ENCODE results near the gene EZH2. TPM values are rescaled to one million over a fixed set of nuclear protein-coding genes. Genes with fewer than 3 reads are reported as not detected.

Gene EZH2
- total and polyA plus RNA-seq, 4 donors = 2.0 to 21.3 (median 2.5) TPM

DNA sequence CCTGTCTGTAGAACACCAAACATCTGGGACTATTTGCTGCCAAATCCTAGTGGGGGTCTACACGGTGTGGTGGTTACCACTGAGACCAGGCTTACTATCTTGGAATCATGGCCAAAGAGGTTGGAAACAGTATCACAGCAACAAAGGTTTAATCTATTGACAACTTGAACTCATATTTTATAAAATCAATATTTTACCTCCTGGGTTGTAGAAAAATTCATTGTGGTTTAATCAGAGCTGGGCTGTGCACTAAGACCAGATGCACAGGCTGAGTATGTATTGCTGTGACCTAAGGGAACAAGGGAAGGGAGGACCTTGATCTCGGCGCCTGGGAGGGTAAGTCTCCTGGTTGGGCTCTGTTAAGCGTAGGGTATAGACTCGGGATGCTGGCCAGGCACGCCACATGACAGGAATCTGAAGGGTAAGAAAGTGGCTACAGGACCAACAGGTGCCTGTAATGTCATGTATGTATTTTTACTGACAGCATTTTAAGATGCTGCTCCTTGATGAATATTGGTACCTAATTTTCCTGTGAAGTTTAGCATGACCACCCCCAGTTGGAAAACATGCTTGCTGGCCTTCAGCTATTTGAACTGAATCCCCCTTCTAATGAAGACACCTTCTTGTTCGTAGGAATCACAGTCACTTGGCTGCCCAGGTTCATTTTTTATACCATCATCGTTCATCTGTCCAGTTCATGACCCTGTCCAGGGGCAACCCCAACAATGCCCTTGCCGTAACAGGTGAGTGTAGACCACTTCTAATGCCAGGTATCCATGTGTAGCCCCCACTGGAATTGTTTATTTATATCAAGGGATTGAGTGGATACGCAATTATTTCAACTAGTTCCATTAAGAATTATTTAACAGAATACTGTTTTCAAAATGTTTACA lies 79.5 kb downstream of the EZH2 start:
- Histone ChIP-seq H3K4me3 (ENCODE audit: low read depth in 1 of 3, low read length in 3 of 3) (no peak overlapping the region), H3K27me3 (ENCODE audit: control insufficient read depth in 4 of 4, insufficient read depth in 4 of 4, low read length in 3 of 4) (no peaks in the 10 kb centered on the region), H3K9ac (ENCODE audit: low read depth in 1 of 2, low read length in 2 of 2) (no peak overlapping the region), H3K36me3 (ENCODE audit: control insufficient read depth in 4 of 4, insufficient read depth in 3 of 4, low read depth in 1 of 4, low read length in 3 of 4) (peaks cover 14 to 30% (median 18%) of the 10 kb centered on the region in 4 donors), H3K27ac (ENCODE audit: low read depth in 1 of 2, low read length in 2 of 2) (no peak overlapping the region), H3K9me3 (ENCODE audit: control insufficient read depth in 4 of 4, low read length in 3 of 4) (no peaks in the 10 kb centered on the region), H3K4me1 (ENCODE audit: control insufficient read depth in 4 of 4, insufficient read depth in 4 of 4, low read length in 3 of 4) (no peaks in the 10 kb centered on the region)
- 95% methylated on average over 10 of the region's 10 CpGs for WGBS
- TF ChIP-seq EGR1 (IDR thresholded peaks at IDR 0.05; ENCODE audit: low read depth in 2 of 2) = no peak
- TF ChIP-seq TAF1 (conservative IDR thresholded peaks at IDR 0.05) = no peak
- TF ChIP-seq REST (IDR thresholded peaks at IDR 0.05) = no peak
- TF ChIP-seq NR2F2 (IDR thresholded peaks at IDR 0.05) = no peak
- TF ChIP-seq FOXA1 (IDR thresholded peaks at IDR 0.05) = no peak
- TF ChIP-seq HNF4A (conservative IDR thresholded peaks at IDR 0.05) = no peak
- TF ChIP-seq CTCF (IDR thresholded peaks at IDR 0.05; ENCODE audit: low read depth, low read length, missing input control) = no peak
- no peak for TF ChIP-seq FOXA2 (IDR thresholded peaks at IDR 0.05)
- TF ChIP-seq RAD21 (IDR thresholded peaks at IDR 0.05) = no peak
- TF ChIP-seq SP1 (IDR thresholded peaks at IDR 0.05) = no peak
- TF ChIP-seq YY1 (IDR thresholded peaks at IDR 0.05) = no peak
- TF ChIP-seq, protein P1, sequence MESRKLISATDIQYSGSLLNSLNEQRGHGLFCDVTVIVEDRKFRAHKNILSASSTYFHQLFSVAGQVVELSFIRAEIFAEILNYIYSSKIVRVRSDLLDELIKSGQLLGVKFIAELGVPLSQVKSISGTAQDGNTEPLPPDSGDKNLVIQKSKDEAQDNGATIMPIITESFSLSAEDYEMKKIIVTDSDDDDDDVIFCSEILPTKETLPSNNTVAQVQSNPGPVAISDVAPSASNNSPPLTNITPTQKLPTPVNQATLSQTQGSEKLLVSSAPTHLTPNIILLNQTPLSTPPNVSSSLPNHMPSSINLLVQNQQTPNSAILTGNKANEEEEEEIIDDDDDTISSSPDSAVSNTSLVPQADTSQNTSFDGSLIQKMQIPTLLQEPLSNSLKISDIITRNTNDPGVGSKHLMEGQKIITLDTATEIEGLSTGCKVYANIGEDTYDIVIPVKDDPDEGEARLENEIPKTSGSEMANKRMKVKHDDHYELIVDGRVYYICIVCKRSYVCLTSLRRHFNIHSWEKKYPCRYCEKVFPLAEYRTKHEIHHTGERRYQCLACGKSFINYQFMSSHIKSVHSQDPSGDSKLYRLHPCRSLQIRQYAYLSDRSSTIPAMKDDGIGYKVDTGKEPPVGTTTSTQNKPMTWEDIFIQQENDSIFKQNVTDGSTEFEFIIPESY (IDR thresholded peaks at IDR 0.05) = no peak
- no peak for DNase-seq (ENCODE audit: low spot score)

DNA sequence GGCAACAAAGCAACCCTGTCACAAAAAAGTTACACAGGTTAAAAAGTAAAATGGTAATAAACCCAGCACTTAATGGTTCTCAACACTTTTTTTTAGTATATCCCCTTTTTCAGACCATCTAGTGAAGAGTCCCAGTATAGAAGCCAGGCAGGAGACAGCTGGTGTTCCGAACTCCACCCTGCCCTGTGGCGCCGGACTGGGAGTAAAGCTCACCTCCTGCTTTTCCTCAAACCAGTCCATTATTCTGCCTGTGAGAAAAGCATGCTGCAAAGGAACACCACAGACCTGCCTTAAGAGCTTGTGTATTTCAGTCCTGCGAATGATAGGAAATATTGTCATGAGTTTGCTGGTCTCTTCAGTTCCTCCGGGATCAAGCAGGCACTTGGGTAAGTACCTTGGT lies 81.0 kb downstream of the EZH2 start:
- peaks cover 17 to 45% (median 33%) of the 10 kb centered on the region in 4 donors for H3K36me3 ChIP-seq (ENCODE audit: control insufficient read depth in 4 of 4, insufficient read depth in 3 of 4, low read depth in 1 of 4, low read length in 3 of 4)
- H3K4me1 ChIP-seq (ENCODE audit: control insufficient read depth in 4 of 4, insufficient read depth in 4 of 4, low read length in 3 of 4) = no peaks in the 10 kb centered on the region
- TF ChIP-seq FOXA1 (IDR thresholded peaks at IDR 0.05) = no peak
- H3K9me3 ChIP-seq (ENCODE audit: control insufficient read depth in 4 of 4, low read length in 3 of 4) = no peaks in the 10 kb centered on the region
- WGBS = 98% methylated on average over 5 of the region's 5 CpGs
- H3K9ac ChIP-seq (ENCODE audit: low read depth in 1 of 2, low read length in 2 of 2) = no peak overlapping the region
- no peak for DNase-seq (ENCODE audit: low spot score)
- no peak overlapping the region for H3K27ac ChIP-seq (ENCODE audit: low read depth in 1 of 2, low read length in 2 of 2)
- no peak overlapping the region for H3K4me3 ChIP-seq (ENCODE audit: low read depth in 1 of 3, low read length in 3 of 3)
- H3K27me3 ChIP-seq (ENCODE audit: control insufficient read depth in 4 of 4, insufficient read depth in 4 of 4, low read length in 3 of 4) = no peaks in the 10 kb centered on the region

Data from liver (tissue), 9 donors.